T47D (cell line): Measurements from ENCODE around the gene RIN3.

Experiments
- DNase-seq, 2 experiments: peaks; one replicate each; pipeline versions ENCODE4 v3.0.0 to v3.0.0-alpha.2; 2011 to 2012; ENCODE audit warnings: low read depth in 1 of 2, low spot score in 1 of 2
- JUND ChIP-seq: IDR thresholded peaks from 2 replicates; pipeline ENCODE4 v1.6.1; 2012; ENCODE audit warnings: low read depth
- in situ Hi-C: cut with HindIII; loops from 2 replicates; pipeline ENCODE4 v1.10.0; 2016; ENCODE audit warnings: low sequenced_read_pairs, low pct_unique_long_range_greater_than_20kb

The RIN3 gene

GRCh38 chr14:92475451-92476187, 38.0 kb upstream of the RIN3 start:
- in situ Hi-C loops = no loop called here
- TF ChIP-seq JUND = no peak
- DNase-seq = no peak

GRCh38 chr14:92480856-92481255, 32.7 kb upstream of the RIN3 start:
- in situ Hi-C loops = no loop called here
- TF ChIP-seq JUND = no peak
- DNase-seq = no peak

- no peak for TF ChIP-seq JUND
- no peak for DNase-seq
- in situ Hi-C loops = no loop called here
These were observed 32.2 kb upstream of the RIN3 start for GRCh38 chr14:92481386-92481785.

- in situ Hi-C loops = no loop called here
- no peak for TF ChIP-seq JUND
- DNase-seq = no peak
These were observed 31.6 kb upstream of the RIN3 start for GRCh38 chr14:92481811-92482555.

- TF ChIP-seq JUND = no peak
- no peak for DNase-seq
- in situ Hi-C loops = no loop called here
These were observed 30.8 kb upstream of the RIN3 start for GRCh38 chr14:92482621-92483319.

- in situ Hi-C loops = no loop called here
- no peak for TF ChIP-seq JUND
- DNase-seq = no peak
These were observed 29.3 kb upstream of the RIN3 start for GRCh38 chr14:92484132-92484823.

- in situ Hi-C loops = no loop called here
- TF ChIP-seq JUND = no peak
- DNase-seq = no peak
These were observed 26.7 kb upstream of the RIN3 start for GRCh38 chr14:92486881-92487280.

GRCh38 chr14:92487513-92488133, 26.0 kb upstream of the RIN3 start:
- DNase-seq = no peak
- in situ Hi-C loops = no loop called here
- no peak for TF ChIP-seq JUND

GRCh38 chr14:92489394-92490238, 24.0 kb upstream of the RIN3 start:
- DNase-seq = no peak
- TF ChIP-seq JUND = no peak
- in situ Hi-C loops = no loop called here

- in situ Hi-C loops = no loop called here
- no peak for DNase-seq
- TF ChIP-seq JUND = no peak
These were observed 23.2 kb upstream of the RIN3 start for GRCh38 chr14:92490239-92490959.

- in situ Hi-C loops = no loop called here
- TF ChIP-seq JUND = no peak
- DNase-seq = no peak
These were observed 21.8 kb upstream of the RIN3 start for GRCh38 chr14:92491782-92492181.
